GM12872 (cell line): Measurements from ENCODE around the gene SEC14L5.
A peak's percentile ranks its signal among the peaks of the same experiment; 100 is the strongest.

ENCODE experiments used
- CTCF ChIP-seq: IDR thresholded peaks from 3 replicates; pipeline ENCODE4 v1.5.1; 2011; ENCODE audit warnings: low read depth, mild to moderate bottlenecking, low read length, moderate library complexity; ENCODE audit not compliant: insufficient read depth

The SEC14L5 gene

GRCh38 chr16:5006348-5007193, 48.4 kb downstream of the SEC14L5 start:
- no peak for TF ChIP-seq CTCF

GRCh38 chr16:5007256-5007655, 49.1 kb downstream of the SEC14L5 start:
- TF ChIP-seq CTCF: no peak

- TF ChIP-seq CTCF: no peak
Measured at GRCh38 chr16:5008311-5008731, 50.2 kb downstream of the SEC14L5 start.

GRCh38 chr16:5010576-5011329, 52.6 kb downstream of the SEC14L5 start:
- 0 out of 3 replicates have a peak, but pooled peaks have one; percentile 8 for TF ChIP-seq CTCF

GRCh38 chr16:5011637-5012036, 53.5 kb downstream of the SEC14L5 start:
- no peak for TF ChIP-seq CTCF

GRCh38 chr16:5012887-5013286, 54.8 kb downstream of the SEC14L5 start:
- no peak for TF ChIP-seq CTCF

- TF ChIP-seq CTCF: no peak
Measured at GRCh38 chr16:5015351-5015750, 57.2 kb downstream of the SEC14L5 start.
